AG04449 (cell line): ENCODE results near the gene TRIO.

ENCODE experiments used
- CTCF ChIA-PET: fragments of 350-600 bp; formaldehyde crosslinking; extraction: SDS; loops from one replicate; lab custom pipeline; 2021; ENCODE audit warnings: antibody characterized with exemption; lab: Yijun Ruan, JAX
- POLR2A ChIA-PET: fragments of 400-600, 350-600 bp; formaldehyde crosslinking; extraction: SDS; loops from one replicate; lab custom pipeline; 2020; ENCODE audit warnings: antibody characterized with exemption, inconsistent platforms; lab: Yijun Ruan, JAX
- DNase-seq: peaks from one replicate; pipeline ENCODE4 v3.0.0-alpha.2; 2010; ENCODE audit warnings: low read depth, low spot score
- H3K4me3 ChIP-seq: 2 replicates; pipeline ENCODE4 v1.5.1; 2011; ENCODE audit warnings: low read depth, mild to moderate bottlenecking, control low read depth, low read length
- CTCF ChIP-seq: IDR thresholded peaks from one replicate; pipeline ENCODE4 v1.5.1; 2011; ENCODE audit warnings: mild to moderate bottlenecking, moderate library complexity, low read length, control low read depth, inconsistent platforms; ENCODE audit not compliant: insufficient read depth; ENCODE audit errors: missing control alignments

The TRIO gene

GRCh38 chr5:14243766-14244165, 100.6 kb downstream of the TRIO start:
- ChIA-PET POLR2A (no interaction called here), CTCF (interaction anchor here (0.7 to 1.5 kb wide), 2 partner anchors 27 to 258 kb away, joined by 3 to 4 read pairs; no protein-coding TSS in a partner anchor)
- TF ChIP-seq CTCF, result no peak

GRCh38 chr5:14244721-14245120, 101.6 kb downstream of the TRIO start:
- no peak for TF ChIP-seq CTCF
- POLR2A ChIA-PET, result no interaction called here
- DNase-seq, result no peak
- H3K4me3 ChIP-seq, result no peak overlapping the region
- CTCF ChIA-PET, result interaction anchor here (1.1 kb wide), 1 partner anchor 14 kb away, joined by 4 read pairs; no protein-coding TSS in a partner anchor

More at GRCh38 chr5:14243766-14244165, 100.6 kb downstream of the TRIO start:
- H3K4me3 ChIP-seq, result no peak overlapping the region
- DNase-seq, result no peak

GRCh38 chr5:14245132-14245925, 102.2 kb downstream of the TRIO start:
- TF ChIP-seq CTCF, result no peak
- DNase-seq, result no peak
- ChIA-PET POLR2A (interaction anchor here (0.7 kb wide), 1 partner anchor 60 kb away, joined by 4 read pairs; no protein-coding TSS in a partner anchor), CTCF (interaction anchor here (1.1 to 1.4 kb wide), 2 partner anchors 13 to 24 kb away, joined by 4 to 5 read pairs; no protein-coding TSS in a partner anchor)
- H3K4me3 ChIP-seq, result no peak overlapping the region

GRCh38 chr5:14246350-14247053, 103.4 kb downstream of the TRIO start:
- DNase-seq, result no peak
- CTCF ChIA-PET, result interaction anchor here (1.0 to 1.4 kb wide), 3 partner anchors 11 to 23 kb away, joined by 3 to 5 read pairs (median 3); no protein-coding TSS in a partner anchor
- no peak overlapping the region for H3K4me3 ChIP-seq
- POLR2A ChIA-PET, result no interaction called here
- no peak for TF ChIP-seq CTCF

GRCh38 chr5:14247054-14247386, 103.9 kb downstream of the TRIO start:
- no peak for TF ChIP-seq CTCF
- CTCF ChIA-PET, result interaction anchor here (1.0 to 1.4 kb wide), 3 partner anchors 11 to 23 kb away, joined by 3 to 5 read pairs (median 3); no protein-coding TSS in a partner anchor
- DNase-seq, result no peak
- POLR2A ChIA-PET, result no interaction called here
- H3K4me3 ChIP-seq, result no peak overlapping the region
